Stomach (tissue), 9 donors: ENCODE results near the gene FUS. TPM values are rescaled to one million over a fixed set of nuclear protein-coding genes. Genes with fewer than 3 reads are reported as not detected.
"Not testable (repeated sequence)": the region's sequence is repeated elsewhere in the genome, so short reads cannot be mapped to it uniquely, and the experiment has no call there.

Experiments
- DNase-seq, 2 donors: peaks; one replicate each; pipeline versions ENCODE4 v3.0.0 to v3.0.0-alpha.2; 2013 to 2019
- H3K27ac ChIP-seq, 5 donors: fragments of 200-600 bp in 4 of 5; sonication (generic) in 4 of 5; one replicate each; pipeline ENCODE4 v1.5.1; 2013 to 2019; ENCODE audit warnings: mild to moderate bottlenecking in 1 of 5, moderate library complexity in 1 of 5
- H3K27me3 ChIP-seq, 3 donors: fragments of 200-600 bp; sonication (generic); one replicate each; pipeline ENCODE4 v1.5.1; 2017 to 2019; ENCODE audit warnings: mixed run types in 1 of 3
- H3K36me3 ChIP-seq, 4 donors: fragments of 200-600 bp; sonication (generic); 1 replicate in 3 of 4; 2 replicates in 1 of 4; pipeline ENCODE4 v1.5.1; 2016 to 2019
- H3K4me1 ChIP-seq, 4 donors: fragments of 200-600 bp; sonication (generic); one replicate each; pipeline ENCODE4 v1.5.1; 2016 to 2019
- H3K4me3 ChIP-seq, 4 donors: fragments of 200-600 bp; sonication (generic) in 3 of 4; one replicate each; pipeline ENCODE4 v1.5.1; 2016 to 2019; ENCODE audit warnings: mild to moderate bottlenecking in 1 of 4
- H3K9me3 ChIP-seq, 4 donors: fragments of 200-600 bp; sonication (generic); one replicate each; pipeline ENCODE4 v1.5.1; 2016 to 2019
- CTCF ChIP-seq, 7 experiments: fragments of 450-650 bp in 4 of 7; fragments of 200-600 bp in 3 of 7; sonication (generic) in 3 of 7; IDR thresholded peaks; one replicate each; pipeline ENCODE4 v1.5.1; 2016 to 2019; ENCODE audit warnings: antibody characterized with exemption in 7 of 7, control low read depth in 2 of 7, mild to moderate bottlenecking in 1 of 7
- EP300 ChIP-seq: sonication (generic); formaldehyde crosslinking; IDR thresholded peaks from one replicate; pipeline ENCODE4 v1.6.1; 2017; ENCODE audit warnings: antibody characterized with exemption
- POLR2A ChIP-seq, 4 donors: fragments of 450-650 bp; IDR thresholded peaks; one replicate each; pipeline ENCODE4 v1.6.1; 2016; ENCODE audit warnings: antibody characterized with exemption in 4 of 4, control low read depth in 2 of 4, mild to moderate bottlenecking in 1 of 4, moderate library complexity in 1 of 4
- POLR2AphosphoS5 ChIP-seq, 3 donors: sonication (generic); formaldehyde crosslinking; IDR thresholded peaks; one replicate each; pipeline ENCODE4 v1.6.1; 2016; ENCODE audit warnings: antibody characterized with exemption in 3 of 3
- WGBS, 5 donors: extraction: QIAGEN DNeasy Blood & Tissue Kit in 3 of 5; methylation state at CpG; one replicate each; pipeline versions ENCODE4 v1.1.5 to v1.1.7; 2013 to 2018; 5-methylcytosine and 5-hydroxymethylcytosine counted together
- intact Hi-C: fragments of 100-400 bp; cut with DNase I; formaldehyde crosslinking; loops from one replicate; pipeline ENCODE4 v1.15.1; 2023; ENCODE audit warnings: low total_unique reads
- polyA plus RNA-seq, 3 donors: library from polyadenylated mRNA; stranded (reverse); fragments of 200-250 nt; gene quantifications; one replicate each; pipeline ENCODE4 v1.2.3, GENCODE V29; 2013
- total RNA-seq, 5 donors: library from RNA; depleted of rRNA; stranded (reverse); fragments of >200 nt; gene quantifications; one replicate each; pipeline versions ENCODE4 v1.1.0 to v1.2.3, GENCODE V29; 2014 to 2016
- donor health status: healthy with polysubstance abuse.
- donor health status: Bipolar disorder and iron deficiency.
- donor health status: healthy.

The FUS gene
- total and polyA plus RNA-seq, 8 donors = 41.1 to 175 (median 122) TPM

GRCh38 chr16:31198207-31198882, 18.4 kb downstream of the FUS start:
- Histone ChIP-seq H3K27ac (no peak overlapping the region), H3K27me3 (no peaks in the 10 kb centered on the region), H3K4me1 (peaks cover 16 to 38% (median 28%) of the 10 kb centered on the region in 4 donors), H3K9me3 (no peaks in the 10 kb centered on the region), H3K36me3 (peaks cover 24 to 61% (median 53%) of the 10 kb centered on the region in 4 donors), H3K4me3 (no peak overlapping the region)
- 61 to 68% (median 66%) methylated on average over 6 to 7 of the region's 7 CpGs for WGBS, 5 donors
- DNase-seq = no peak
- TF ChIP-seq CTCF (IDR thresholded peaks at IDR 0.05) (no peak), POLR2AphosphoS5 (IDR thresholded peaks at IDR 0.05) (no peak), EP300 (no peak), POLR2A (IDR thresholded peaks at IDR 0.05) (no peak)
- intact Hi-C loops = no loop called here

GRCh38 chr16:31199430-31200041, 19.6 kb downstream of the FUS start:
- Histone ChIP-seq H3K9me3 (no peaks in the 10 kb centered on the region), H3K4me3 (no peak overlapping the region), H3K4me1 (peaks cover 16 to 41% (median 28%) of the 10 kb centered on the region in 4 donors), H3K27me3 (no peaks in the 10 kb centered on the region), H3K36me3 (peaks cover 14 to 49% (median 41%) of the 10 kb centered on the region in 4 donors), H3K27ac (no peak overlapping the region)
- TF ChIP-seq POLR2A (IDR thresholded peaks at IDR 0.05) = no peak
- TF ChIP-seq EP300 = no peak
- TF ChIP-seq POLR2AphosphoS5 (IDR thresholded peaks at IDR 0.05) = no peak
- no peak for TF ChIP-seq CTCF (IDR thresholded peaks at IDR 0.05)
- no peak for DNase-seq
- 83 to 88% (median 85%) methylated on average over 5 of the region's 5 CpGs for WGBS, 5 donors
- intact Hi-C loops = no loop called here

- not testable (repeated sequence) for H3K27ac ChIP-seq
- WGBS, 5 donors = 78 to 85% (median 81%) methylated on average over 8 of the region's 8 CpGs
Measured at GRCh38 chr16:31200111-31200510, 20.2 kb downstream of the FUS start.

GRCh38 chr16:31200821-31201568, 21.1 kb downstream of the FUS start:
- H3K9me3 ChIP-seq = no peaks in the 10 kb centered on the region
- peaks cover 2 to 35% (median 27%) of the 10 kb centered on the region in 4 donors for H3K36me3 ChIP-seq
- peak overlapping the region; percentile 69 to 83 (median 78) for H3K4me3 ChIP-seq
- H3K27me3 ChIP-seq = no peaks in the 10 kb centered on the region
- peak overlapping the region in 3 of 5 donors; percentile 73 to 83 (median 79) for H3K27ac ChIP-seq
- intact Hi-C loops = no loop called here
- TF ChIP-seq POLR2A (IDR thresholded peaks at IDR 0.05) (no peak), CTCF (IDR thresholded peaks at IDR 0.05) (no peak), POLR2AphosphoS5 (IDR thresholded peaks at IDR 0.05) (no peak), EP300 (no peak)
- peaks cover 16 to 41% (median 28%) of the 10 kb centered on the region in 4 donors for H3K4me1 ChIP-seq
- peak in 1 of 2 donors; percentile 41 for DNase-seq
- WGBS, 5 donors = 42 to 51% (median 44%) methylated on average over 7 to 8 of the region's 8 CpGs

More at GRCh38 chr16:31200111-31200510, 20.2 kb downstream of the FUS start:
- DNase-seq, H3K9me3 ChIP-seq, H3K4me3 ChIP-seq, H3K27me3 ChIP-seq, intact Hi-C loops: not testable (repeated sequence)
- Histone ChIP-seq H3K36me3 (peaks cover 10 to 44% (median 36%) of the 10 kb centered on the region in 4 donors), H3K4me1 (peaks cover 16 to 41% (median 28%) of the 10 kb centered on the region in 4 donors)
